HL-60/S4 (cell line): ENCODE results near the gene TRAPPC4.

ENCODE experiments used
- in situ Hi-C: fragments of 300-500 bp; cut with MboI; formaldehyde crosslinking; loops from 2 replicates; pipeline ENCODE4 v1.14.3; 2022; ENCODE audit warnings: low sequenced_read_pairs

TRAPPC4 gene

DNA sequence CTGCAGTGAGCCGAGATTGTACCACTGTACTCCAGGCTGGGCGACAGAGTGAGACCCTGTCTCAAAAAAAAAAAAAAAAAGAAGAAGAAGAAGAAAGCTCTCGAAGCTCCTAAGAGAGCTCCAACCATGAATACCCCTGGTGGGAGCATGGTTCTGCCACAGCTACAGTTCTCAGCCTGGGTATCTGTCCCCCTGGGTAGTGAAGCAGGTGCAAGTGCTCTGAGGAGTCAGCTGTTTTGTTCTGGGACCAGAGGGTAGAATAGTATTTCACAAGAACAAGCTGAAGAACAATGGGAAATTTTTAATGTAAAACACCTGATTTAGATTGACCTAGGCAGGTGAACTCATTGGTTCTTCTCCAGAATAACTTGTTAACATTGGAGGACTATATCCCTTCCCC is 42.7 kb downstream of the TRAPPC4 start:
- in situ Hi-C loops: no loop called here

DNA sequence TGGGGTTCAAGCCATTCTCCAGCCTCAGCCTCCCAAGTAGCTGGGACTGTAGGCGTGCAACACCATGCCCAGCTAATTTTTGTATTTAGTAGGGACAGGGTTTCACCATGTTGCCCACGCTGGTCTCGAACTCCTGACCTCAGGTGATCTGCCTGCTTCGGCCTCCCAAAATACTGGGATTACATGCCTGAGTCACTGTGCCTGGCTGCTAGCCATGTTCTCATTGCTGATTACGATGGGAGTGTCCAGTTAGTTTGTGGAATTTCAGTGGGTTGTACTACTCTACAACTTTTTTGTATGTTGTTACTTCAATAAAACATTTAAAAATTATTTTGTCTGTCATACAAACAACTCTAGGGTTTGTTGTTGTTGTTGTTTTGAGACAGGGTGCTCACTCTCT is 44.2 kb downstream of the TRAPPC4 start:
- in situ Hi-C loops: no loop called here

DNA sequence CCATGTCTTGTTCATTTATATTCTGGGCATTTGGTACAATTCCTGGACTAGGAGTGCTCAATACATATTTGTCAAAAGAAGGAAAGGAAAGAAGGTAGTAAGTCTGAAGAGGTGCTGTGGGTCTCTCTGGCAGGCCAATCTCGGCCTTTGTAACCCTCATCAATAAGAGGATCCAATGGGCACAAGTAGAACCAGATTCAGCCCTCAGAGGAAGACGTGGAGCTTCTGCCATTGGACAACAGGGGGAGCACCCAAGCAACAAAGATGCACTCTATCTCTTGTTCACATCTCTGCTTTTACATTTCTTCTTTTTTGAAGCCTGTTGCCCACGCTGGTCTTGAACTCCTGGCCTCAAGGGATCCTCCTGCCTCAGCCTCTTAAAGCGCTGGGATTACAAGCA is 46.8 kb downstream of the TRAPPC4 start:
- in situ Hi-C loops: no loop called here

DNA sequence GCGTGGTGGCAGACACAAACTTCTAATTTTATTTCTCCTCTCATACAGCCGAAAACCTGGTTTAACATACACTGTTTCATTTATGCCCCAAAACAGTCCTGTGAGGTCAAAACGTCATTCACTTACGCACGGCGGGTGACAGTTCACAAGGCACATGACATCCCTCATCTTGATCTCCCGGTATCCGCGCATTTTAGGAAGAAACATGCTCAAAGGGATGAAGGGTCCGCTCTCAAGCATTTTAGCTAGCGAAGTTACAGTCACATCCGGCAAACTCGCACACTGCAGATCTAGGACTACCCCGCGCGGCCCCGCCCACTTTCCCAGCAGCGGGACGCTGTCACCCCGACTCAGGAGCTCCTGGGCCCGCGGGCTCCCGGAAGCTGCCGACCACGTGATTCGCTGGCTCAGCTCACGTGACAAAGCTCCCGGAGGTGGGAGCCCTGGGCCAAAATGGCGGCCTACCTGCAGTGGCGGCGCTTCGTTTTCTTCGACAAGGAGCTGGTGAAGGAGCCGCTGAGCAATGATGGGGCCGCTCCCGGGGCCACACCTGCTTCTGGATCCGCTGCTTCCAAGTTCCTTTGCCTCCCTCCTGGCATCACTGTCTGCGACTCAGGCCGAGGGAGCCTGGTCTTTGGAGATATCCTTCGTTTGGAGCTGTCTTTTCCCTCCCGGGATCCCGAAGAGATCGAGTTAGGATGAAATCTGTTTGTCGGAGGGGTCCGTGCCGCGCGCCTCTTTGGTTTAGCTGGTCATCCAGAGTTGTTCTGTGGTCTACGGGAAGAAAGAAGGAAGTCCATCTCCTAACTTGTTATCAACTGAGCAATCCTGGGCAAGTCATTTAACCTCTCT is 49.0 kb downstream of the TRAPPC4 start, which contains the start of gene VPS11:
VPS11 (plus strand) TSS at position 448 of the 852 bp plus-strand sequence; CDS start at position 454, 6 bp downstream.
- in situ Hi-C loops: no loop called here
